NCI-H510A treated with DMSO at 0.1 percent for 48 hours (cell line): Measurements from ENCODE around the gene GPR162.
A peak's percentile ranks its signal among the peaks of the same experiment; 100 is the strongest.

Experiments used
- DNase-seq: peaks from one replicate; lab custom pipeline; 2025; lab: John Stamatoyannopoulos, UW

GPR162 gene, protein sequence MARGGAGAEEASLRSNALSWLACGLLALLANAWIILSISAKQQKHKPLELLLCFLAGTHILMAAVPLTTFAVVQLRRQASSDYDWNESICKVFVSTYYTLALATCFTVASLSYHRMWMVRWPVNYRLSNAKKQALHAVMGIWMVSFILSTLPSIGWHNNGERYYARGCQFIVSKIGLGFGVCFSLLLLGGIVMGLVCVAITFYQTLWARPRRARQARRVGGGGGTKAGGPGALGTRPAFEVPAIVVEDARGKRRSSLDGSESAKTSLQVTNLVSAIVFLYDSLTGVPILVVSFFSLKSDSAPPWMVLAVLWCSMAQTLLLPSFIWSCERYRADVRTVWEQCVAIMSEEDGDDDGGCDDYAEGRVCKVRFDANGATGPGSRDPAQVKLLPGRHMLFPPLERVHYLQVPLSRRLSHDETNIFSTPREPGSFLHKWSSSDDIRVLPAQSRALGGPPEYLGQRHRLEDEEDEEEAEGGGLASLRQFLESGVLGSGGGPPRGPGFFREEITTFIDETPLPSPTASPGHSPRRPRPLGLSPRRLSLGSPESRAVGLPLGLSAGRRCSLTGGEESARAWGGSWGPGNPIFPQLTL

DNA sequence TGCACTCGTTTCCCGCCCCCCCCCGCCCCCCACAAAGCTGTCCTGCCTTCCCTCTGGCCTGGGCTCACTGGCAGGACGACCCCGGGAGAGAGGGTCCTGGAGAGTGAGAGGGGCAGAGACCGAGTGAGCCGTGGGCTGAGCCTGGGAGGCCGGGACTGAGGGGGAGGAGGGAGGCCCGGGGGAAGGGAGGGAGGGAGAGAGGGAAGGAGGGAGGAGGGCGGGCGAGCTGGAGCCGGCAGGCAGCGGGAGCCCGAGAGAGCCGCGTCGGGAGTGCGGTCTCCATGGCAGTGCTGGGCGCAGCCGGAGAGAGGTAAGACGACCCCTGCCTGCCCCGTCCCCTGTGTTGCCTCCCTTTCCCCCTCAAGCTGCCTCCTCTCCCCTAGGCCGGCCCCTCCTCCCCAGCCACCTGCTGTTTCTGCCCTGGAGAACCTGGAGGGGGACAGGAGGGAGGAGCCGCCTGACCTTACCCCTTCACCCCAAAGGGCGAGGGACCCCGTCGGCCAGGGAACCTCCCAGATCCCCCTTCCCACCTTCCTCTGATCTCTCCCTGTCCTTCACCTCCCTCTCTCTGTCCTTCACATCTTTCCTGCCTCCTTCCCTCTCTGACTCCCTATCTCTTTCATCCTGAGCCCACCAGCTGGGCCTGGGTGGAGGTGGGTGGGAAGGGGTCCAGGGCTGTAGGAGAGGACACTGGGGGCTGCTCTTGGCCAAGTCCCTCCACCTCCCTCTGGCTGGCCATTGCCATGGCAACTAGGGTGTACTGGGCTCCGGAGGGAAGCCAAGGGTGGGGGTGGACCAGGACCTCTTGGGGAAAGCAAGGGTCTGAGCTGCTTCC lies at the start of gene GPR162:
Gene GPR162, plus strand, starts transcription at position 231 of the 835 bp plus-strand sequence. CDS start 2,078 bp downstream, outside the sequence.
- peak; percentile 43 for DNase-seq

DNA sequence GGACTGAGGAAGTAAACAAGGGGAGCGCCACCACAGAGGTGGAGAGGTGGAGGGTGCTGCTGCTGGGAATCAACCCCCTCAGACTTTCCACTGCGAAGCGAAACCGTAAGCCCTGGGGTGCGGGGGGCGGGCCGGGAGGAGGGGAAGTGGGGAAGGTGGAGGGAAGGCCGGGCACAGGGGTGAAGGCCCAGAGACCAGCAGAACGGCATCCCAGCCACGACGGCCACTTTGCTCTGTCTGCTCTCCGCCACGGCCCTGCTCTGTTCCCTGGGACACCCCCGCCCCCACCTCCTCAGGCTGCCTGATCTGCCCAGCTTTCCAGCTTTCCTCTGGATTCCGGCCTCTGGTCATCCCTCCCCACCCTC lies 49.3 kb upstream of the GPR162 start, which contains the start of gene LAG3:
Gene LAG3, plus strand, starts transcription at position 190 of the 365 bp plus-strand sequence. CDS start 333 bp downstream, outside the sequence.
- no peak for DNase-seq

DNA sequence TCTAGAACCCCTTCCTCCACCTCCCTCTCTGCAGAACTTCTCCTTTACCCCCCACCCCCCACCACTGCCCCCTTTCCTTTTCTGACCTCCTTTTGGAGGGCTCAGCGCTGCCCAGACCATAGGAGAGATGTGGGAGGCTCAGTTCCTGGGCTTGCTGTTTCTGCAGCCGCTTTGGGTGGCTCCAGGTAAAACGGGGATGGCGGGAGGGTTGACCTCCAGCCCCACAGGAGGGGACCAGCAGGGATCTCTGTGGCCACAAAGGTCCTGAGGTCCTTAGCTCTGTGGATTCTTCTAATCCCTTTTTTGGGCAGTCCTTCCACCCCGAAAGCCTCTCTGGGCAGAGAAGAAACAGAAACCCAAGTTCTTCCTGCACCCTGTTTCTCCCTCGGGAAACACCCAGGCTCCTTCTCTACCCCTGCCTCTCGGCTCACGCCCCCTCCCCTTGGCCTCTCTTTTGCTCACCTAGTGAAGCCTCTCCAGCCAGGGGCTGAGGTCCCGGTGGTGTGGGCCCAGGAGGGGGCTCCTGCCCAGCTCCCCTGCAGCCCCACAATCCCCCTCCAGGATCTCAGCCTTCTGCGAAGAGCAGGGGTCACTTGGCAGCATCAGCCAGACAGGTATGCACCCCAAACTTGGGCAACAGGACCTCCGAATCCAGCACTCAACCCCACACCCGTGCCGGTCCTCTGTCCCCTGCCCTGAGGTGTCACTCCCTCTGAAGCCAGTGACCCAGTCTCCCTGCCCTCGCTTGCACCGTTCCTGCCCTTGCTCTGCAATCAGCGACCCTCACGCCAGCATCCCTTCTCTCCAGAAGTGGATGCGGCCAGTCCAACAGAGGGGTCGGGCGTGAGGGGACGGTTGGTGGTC lies 48.7 kb upstream of the GPR162 start:
- DNase-seq, result no peak

DNA sequence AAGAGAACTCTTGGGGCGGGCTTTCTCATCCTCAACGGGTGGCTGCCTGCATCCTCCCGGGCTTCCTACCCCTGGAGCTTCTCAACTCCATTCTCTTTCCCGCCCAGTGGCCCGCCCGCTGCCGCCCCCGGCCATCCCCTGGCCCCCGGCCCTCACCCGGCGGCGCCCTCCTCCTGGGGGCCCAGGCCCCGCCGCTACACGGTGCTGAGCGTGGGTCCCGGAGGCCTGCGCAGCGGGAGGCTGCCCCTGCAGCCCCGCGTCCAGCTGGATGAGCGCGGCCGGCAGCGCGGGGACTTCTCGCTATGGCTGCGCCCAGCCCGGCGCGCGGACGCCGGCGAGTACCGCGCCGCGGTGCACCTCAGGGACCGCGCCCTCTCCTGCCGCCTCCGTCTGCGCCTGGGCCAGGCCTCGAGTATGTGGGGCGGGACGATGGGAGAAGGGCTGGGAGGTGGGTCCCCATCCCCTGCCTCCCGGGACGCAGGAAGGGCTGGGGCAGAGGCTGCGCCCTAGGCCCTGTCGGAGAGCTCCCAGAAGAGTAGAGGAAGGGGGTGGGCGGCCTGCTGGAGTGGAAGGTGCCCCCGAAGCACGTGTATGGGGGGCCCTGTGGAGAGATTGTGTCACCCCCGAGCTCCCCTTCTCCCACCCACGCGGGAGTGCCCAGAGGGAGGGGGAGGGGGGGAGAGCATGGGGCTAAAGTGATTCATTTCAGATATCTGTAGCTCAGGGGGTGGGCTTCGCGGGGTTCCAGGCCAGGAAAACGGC lies 47.9 kb upstream of the GPR162 start:
- DNase-seq, result no peak

DNA sequence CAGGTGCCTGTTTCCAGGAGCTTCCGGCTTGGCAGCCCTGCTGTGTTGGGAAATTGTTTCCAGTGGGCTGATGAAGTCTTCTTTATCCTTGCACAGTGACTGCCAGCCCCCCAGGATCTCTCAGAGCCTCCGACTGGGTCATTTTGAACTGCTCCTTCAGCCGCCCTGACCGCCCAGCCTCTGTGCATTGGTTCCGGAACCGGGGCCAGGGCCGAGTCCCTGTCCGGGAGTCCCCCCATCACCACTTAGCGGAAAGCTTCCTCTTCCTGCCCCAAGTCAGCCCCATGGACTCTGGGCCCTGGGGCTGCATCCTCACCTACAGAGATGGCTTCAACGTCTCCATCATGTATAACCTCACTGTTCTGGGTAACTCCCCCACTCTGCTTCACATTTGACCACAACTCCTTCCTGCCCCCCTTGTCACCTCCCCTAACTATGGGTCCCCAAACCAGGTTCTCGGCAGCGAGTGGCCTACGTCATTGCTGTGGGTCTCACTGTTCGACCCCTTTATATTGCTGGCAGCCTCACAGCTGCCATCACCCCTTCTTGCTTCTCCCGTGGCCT lies 47.0 kb upstream of the GPR162 start:
- no peak for DNase-seq

DNA sequence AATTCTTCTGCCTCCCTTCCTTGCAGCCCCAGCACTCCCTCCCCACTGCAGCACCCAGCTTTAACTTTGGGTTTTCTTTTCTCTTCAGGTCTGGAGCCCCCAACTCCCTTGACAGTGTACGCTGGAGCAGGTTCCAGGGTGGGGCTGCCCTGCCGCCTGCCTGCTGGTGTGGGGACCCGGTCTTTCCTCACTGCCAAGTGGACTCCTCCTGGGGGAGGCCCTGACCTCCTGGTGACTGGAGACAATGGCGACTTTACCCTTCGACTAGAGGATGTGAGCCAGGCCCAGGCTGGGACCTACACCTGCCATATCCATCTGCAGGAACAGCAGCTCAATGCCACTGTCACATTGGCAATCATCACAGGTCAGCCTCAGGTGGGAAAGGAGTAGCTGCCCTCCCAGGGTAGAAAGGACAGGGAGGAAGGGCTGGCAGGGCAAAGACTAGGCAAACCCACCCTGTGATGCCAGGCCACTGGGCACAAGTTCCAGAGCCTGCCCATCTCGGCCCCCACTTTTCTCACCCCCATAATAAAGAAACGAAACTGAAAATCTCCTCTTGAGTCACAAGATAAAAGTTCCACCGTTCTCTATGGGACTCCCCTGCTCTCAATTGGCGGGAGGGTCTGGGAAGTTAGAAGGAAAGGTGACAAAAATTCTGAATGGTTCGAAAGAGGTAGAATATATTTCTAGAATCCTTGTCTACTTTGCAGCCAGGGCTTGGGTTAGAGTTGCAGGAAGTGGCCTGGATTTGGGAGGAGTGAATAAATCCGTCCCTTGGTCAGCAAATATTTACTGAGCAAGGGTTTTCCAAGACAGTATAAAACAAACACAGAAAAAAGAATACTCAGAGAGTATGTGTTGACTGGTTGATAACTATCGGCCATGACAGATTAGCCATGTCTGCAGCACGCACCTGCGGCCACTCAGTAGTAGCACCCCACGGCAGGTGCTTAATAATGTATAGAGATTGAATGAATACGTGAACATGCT lies 46.1 kb upstream of the GPR162 start:
- peak; percentile 15 for DNase-seq

DNA sequence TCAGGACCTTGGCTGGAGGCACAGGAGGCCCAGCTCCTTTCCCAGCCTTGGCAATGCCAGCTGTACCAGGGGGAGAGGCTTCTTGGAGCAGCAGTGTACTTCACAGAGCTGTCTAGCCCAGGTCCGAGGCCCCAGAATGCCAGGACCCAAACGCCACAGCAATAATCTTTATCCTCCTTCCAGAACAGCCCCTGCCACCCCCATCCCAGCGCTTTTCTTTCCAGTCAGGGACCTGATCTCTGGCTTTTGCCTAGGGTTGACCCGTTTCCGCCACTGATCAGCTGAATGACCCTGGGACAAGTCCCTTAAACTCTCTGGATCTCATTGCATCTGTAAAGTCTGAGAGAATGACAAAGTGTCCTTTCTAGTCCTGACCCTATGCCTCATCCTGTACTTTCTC lies 44.2 kb upstream of the GPR162 start:
- DNase-seq, result no peak

DNA sequence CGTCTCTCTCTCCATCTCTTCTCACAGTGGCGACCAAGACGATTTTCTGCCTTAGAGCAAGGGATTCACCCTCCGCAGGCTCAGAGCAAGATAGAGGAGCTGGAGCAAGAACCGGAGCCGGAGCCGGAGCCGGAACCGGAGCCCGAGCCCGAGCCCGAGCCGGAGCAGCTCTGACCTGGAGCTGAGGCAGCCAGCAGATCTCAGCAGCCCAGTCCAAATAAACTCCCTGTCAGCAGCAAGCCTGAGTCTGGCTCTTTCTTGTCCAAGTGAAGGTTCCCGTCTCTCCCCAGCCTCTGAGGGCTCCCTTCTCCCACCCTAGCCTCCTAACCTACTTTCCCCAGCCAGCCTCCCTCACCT lies 43.4 kb upstream of the GPR162 start:
- DNase-seq, result no peak

DNA sequence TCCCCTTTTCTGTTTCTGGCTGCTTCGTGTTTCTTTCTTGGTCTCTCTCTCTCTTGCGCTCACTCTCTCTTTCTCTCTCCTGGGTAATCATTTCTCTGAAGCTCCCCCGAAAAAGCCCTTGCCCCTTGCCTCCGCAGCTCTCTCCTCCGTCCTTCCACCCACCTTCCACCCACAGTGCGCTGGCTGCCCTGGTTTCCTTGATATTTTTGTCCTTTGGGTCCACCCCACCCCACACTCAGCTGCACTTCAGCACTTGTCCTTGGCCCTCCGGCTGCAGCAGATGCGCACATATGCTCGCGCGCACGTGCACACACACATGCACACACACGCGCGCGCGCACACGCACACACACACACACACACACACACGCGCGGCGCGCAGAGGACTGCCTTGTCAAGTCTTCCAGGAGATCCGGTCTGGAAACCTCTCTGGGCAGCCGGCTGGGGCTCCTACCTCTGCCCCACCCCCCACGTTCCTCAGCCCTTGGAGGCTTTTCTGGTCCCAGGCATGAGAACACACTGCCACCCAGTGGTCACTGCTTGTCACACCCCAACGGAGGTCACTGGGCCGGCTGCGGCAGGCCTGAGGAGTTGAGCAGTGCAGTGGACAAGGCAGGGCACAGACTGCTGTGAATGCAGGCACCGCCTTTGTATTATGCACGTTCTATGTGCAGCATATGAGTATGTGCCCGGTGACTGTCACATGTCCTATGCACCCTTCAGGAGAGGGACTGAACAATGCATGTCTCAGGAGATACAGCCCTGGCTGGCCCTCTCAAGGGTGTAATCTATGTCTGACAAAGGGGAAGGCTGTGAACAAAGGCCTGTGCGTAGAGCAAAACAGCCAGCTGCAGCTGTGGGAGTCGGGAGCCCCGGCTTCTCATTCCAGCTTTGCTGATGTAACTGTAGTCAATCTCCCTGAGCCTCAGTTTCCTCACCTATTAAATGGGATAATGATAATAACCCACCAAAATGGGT lies 42.8 kb upstream of the GPR162 start:
- DNase-seq, result peak; percentile 82

DNA sequence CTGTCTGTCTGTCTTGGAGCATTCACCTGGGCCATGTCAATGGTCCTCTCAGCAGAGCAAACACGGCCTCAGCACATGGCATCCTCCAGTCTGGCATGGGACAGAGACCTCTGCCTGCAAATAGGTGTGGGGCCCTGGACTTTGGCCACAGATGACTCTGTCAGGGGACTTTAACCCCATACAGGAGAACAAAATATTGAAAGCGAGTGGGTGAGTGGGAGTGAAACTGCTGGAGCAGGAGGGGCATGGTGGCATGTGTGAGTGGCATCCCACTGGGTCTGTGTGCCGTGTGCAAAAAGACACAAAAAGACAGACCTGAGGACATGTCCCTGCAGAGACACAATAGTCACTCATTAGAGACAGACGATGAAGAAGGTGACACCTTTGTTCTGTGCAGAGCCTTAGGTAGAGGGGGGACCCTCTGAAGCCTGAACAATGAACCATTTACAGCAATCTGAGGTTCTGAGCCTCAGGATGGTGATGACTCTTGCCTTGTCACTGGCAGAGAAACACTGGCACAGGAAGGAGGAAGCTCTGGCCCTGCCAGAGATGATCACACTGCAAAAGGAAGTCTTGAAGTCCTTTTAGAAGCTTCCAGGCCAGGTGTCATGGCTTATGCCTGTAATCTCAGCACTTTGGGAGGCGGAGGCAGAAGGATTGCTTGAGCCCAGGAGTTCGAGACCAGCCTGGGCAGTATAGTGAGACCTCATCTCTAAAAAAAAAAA lies 41.8 kb upstream of the GPR162 start:
- no peak for DNase-seq

DNA sequence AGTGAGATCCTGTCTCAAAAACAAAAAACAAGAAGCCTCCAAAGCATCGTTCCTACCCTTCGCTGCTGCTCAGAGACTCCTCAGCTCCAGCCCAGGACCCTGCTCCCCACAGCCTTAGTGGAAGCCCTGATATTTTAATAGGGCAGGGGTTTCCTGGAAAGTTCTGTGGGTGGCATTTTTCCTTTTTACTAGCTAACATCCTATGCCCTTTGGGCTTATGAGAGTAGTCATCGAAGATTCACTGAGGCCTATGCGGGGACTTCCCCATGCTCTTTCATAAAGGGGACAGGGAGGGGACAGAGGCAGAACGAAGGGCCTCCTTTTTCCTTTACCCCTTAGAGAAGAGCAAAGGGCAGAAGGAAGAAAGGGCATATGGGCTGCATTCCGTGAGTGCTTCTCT lies 41.0 kb upstream of the GPR162 start:
- no peak for DNase-seq

DNA sequence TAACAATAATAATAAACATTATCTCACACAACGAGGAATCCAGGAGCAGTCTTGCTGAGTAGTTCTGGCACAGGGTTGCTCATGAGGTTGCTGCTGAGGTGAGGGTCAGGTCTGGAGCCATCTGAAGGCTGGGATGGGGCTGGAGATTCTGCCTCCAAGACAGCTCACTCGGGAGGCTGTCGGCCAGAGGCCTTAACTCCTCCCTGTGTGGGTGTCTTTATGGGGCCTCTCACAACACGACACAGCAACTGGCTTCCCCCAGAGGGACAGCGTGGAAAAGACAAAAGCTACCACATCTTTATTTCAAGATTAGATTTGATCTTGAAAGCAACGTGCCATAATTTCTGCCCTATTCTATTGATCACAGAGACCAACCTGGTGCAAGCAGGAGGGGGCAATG lies 39.5 kb upstream of the GPR162 start:
- no peak for DNase-seq

DNA sequence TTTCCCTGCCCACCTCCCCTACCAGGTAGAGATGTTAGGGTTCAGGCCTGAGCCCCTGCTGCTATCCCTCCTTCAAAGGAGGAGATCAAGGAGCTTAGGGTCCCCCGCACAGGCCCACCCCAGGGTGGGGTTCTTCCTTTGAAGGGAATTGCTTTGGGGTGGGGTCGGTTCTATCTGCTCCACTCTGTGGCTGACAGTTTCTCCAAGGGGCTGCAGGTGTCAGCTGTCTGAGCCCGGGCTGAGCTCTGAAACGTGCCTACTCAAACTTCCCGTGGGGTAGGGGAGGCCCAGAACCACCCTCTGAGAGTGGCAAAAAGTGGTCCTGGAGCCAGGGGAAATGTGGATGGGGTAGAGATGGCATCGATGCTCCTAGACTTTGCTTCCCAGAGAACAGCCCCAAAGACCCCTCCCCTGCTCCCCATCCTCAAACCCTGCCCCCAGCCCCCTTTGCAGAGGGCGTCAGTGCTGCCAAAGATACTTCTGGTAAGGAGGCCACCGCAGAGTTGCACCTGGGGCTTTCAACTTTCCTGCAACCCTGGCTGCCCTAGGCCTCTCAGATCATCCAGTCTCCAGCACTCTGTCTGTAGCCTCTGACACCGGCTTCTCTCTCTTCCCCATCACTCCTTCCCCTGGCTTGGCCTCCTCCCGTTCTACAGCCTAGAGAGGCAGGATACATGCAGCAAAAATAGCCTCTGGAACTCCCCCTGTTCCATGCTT lies 38.6 kb upstream of the GPR162 start:
- DNase-seq, result no peak

DNA sequence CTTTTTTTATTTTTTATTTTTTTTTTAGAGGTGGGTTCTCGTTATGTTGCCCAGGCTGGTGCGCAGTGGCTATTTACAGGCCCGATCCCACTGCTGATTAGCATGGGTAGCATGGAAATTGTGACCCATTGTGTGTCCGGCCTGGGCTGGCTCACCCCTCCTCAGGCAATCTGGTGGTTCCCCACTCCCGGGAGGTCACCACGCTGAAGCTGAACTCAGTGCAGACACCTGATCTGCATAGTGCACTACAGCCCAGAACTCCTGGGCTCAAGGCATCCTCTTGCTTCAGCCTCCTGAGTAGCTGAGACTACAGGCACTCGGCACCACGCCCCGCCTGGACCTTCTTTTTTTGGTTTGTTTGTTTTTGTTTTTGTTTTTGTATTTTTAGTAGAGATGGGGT lies 37.8 kb upstream of the GPR162 start:
- no peak for DNase-seq

DNA sequence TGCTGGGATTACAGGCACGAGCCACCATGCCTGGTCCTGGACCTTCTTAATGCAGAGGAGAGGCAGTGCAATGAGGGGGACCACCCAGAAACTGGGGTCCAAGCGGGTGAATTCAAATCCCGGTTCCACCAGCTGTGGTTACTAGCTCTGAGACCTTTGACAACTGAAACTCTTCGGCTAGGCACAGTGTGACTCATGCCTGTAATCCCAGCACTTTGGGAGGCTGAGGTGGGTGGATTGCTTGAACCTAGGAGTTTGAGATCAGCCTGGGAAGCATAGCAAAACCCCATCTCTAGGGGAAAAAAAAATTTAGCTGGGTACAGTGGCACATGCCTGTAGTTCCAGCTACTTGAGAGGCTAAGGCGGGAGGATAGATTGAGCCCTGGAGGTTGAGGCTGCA lies 37.3 kb upstream of the GPR162 start:
- DNase-seq, result no peak

DNA sequence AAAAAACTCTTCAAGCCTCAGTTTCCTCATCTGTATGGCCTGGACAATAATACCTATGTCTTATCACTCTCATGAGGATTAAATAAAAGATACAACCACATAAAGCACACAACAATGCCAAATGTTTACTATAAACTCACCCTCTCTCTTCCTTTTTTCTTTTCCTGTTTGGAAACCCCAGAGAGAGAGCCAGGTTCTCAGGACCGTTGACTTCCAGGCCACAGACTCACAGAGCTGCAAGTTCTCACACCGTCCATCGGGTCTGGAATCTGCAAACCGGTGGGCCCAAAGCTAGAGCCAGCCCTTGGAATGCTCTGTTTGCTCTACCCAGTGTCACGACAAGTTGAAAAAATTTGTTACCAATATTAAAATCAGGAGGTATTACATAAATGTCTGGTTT lies 36.9 kb upstream of the GPR162 start:
- no peak for DNase-seq
